H9 (cell line): Measurements from ENCODE around the gene CDK5R2. TPM values are rescaled to one million over a fixed set of nuclear protein-coding genes. Genes with fewer than 3 reads are reported as not detected.

ENCODE experiments used
- DNase-seq: peaks from one replicate; pipeline ENCODE4 v3.0.0-alpha.2; 2017
- H2AFZ ChIP-seq: one replicate; pipeline ENCODE4 v1.6.1; 2013; ENCODE audit warnings: mild to moderate bottlenecking, low read length, control low read depth, moderate library complexity
- H2AK5ac ChIP-seq: 2 replicates; pipeline ENCODE4 v1.6.1; 2013; ENCODE audit warnings: low read length, control low read depth, mixed read lengths; ENCODE audit not compliant: insufficient read length
- H2BK120ac ChIP-seq: one replicate; pipeline ENCODE4 v1.6.1; 2013; ENCODE audit warnings: low read depth, mild to moderate bottlenecking, low read length, control low read depth, inconsistent platforms; ENCODE audit not compliant: poor library complexity, severe bottlenecking
- H2BK12ac ChIP-seq: 2 replicates; pipeline ENCODE4 v1.6.1; 2013; ENCODE audit warnings: low read length, control low read depth, mixed read lengths, low read depth; ENCODE audit not compliant: insufficient read length
- H2BK15ac ChIP-seq: 2 replicates; pipeline ENCODE4 v1.6.1; 2013; ENCODE audit warnings: low read depth, low read length, control low read depth
- H2BK20ac ChIP-seq: one replicate; pipeline ENCODE4 v1.6.1; 2013; ENCODE audit warnings: low read depth, mild to moderate bottlenecking, low read length, control low read depth, inconsistent platforms; ENCODE audit not compliant: poor library complexity, severe bottlenecking
- H2BK5ac ChIP-seq: 2 replicates; pipeline ENCODE4 v1.6.1; 2013; ENCODE audit warnings: low read length, control low read depth, mixed read lengths; ENCODE audit not compliant: insufficient read length
- H3K14ac ChIP-seq: 2 replicates; pipeline ENCODE4 v1.6.1; 2013; ENCODE audit warnings: low read length, control low read depth; ENCODE audit not compliant: insufficient read depth
- H3K18ac ChIP-seq: 2 replicates; pipeline ENCODE4 v1.6.1; 2013; ENCODE audit warnings: low read depth, mild to moderate bottlenecking, mixed read lengths, low read length, control low read depth; ENCODE audit not compliant: insufficient read length
- H3K23ac ChIP-seq: 2 replicates; pipeline ENCODE4 v1.6.1; 2013; ENCODE audit warnings: low read length, control low read depth, mixed read lengths, low read depth; ENCODE audit not compliant: insufficient read length
- H3K23me2 ChIP-seq: 2 replicates; pipeline ENCODE4 v1.6.1; 2013; ENCODE audit warnings: low read depth, mild to moderate bottlenecking, mixed read lengths, low read length, control low read depth; ENCODE audit not compliant: insufficient read length, poor library complexity, severe bottlenecking
- H3K27ac ChIP-seq: 2 replicates; pipeline ENCODE4 v1.5.1; 2013; ENCODE audit warnings: low read length, control low read depth, mixed read lengths, low read depth; ENCODE audit not compliant: insufficient read length
- H3K27me3 ChIP-seq: 2 replicates; pipeline ENCODE4 v1.6.1; 2013; ENCODE audit warnings: low read length, control low read depth, inconsistent platforms; ENCODE audit not compliant: insufficient read depth
- H3K4ac ChIP-seq: 2 replicates; pipeline ENCODE4 v1.6.1; 2013; ENCODE audit warnings: low read depth, mild to moderate bottlenecking, control low read depth, inconsistent platforms, low read length, moderate library complexity
- H3K4me1 ChIP-seq: 2 replicates; pipeline ENCODE4 v1.6.1; 2013; ENCODE audit warnings: low read length, control low read depth, inconsistent platforms; ENCODE audit not compliant: insufficient read depth
- H3K4me2 ChIP-seq: 2 replicates; pipeline ENCODE4 v1.6.1; 2013; ENCODE audit warnings: low read length, control low read depth, mixed read lengths; ENCODE audit not compliant: insufficient read length, insufficient read depth
- H3K56ac ChIP-seq: 2 replicates; pipeline ENCODE4 v1.6.1; 2013; ENCODE audit warnings: low read depth, mild to moderate bottlenecking, mixed read lengths, low read length, control low read depth; ENCODE audit not compliant: insufficient read length
- H3K79me1 ChIP-seq: 2 replicates; pipeline ENCODE4 v1.6.1; 2013; ENCODE audit warnings: low read depth, mild to moderate bottlenecking, moderate library complexity, low read length, control low read depth, inconsistent platforms; ENCODE audit not compliant: insufficient read depth, poor library complexity, severe bottlenecking
- H3K79me2 ChIP-seq: 2 replicates; pipeline ENCODE4 v1.6.1; 2013; ENCODE audit warnings: low read length, control low read depth, inconsistent platforms; ENCODE audit not compliant: insufficient read depth
- H3K9ac ChIP-seq: 2 replicates; pipeline ENCODE4 v1.6.1; 2013; ENCODE audit warnings: low read length, control low read depth, mixed read lengths; ENCODE audit not compliant: insufficient read length; ENCODE audit errors: extremely low read depth
- H3K9me3 ChIP-seq: one replicate; pipeline ENCODE4 v1.6.1; 2013; ENCODE audit warnings: low read depth, low read length, inconsistent platforms; ENCODE audit not compliant: control insufficient read depth
- H3T11ph ChIP-seq: one replicate; pipeline ENCODE4 v1.6.1; 2013; ENCODE audit warnings: mild to moderate bottlenecking, low read length, control low read depth, inconsistent platforms
- H4K20me1 ChIP-seq: one replicate; pipeline ENCODE4 v1.6.1; 2013; ENCODE audit not compliant: control insufficient read depth, insufficient read length, insufficient read depth
- H4K5ac ChIP-seq: 2 replicates; pipeline ENCODE4 v1.6.1; 2013; ENCODE audit warnings: low read depth, mild to moderate bottlenecking, mixed read lengths, low read length, control low read depth; ENCODE audit not compliant: insufficient read length
- H4K8ac ChIP-seq: replicated peaks from 2 replicates; pipeline ENCODE4 v1.6.1; 2013; ENCODE audit warnings: low read length, control low read depth, mixed read lengths, low read depth; ENCODE audit not compliant: insufficient read length
- H4K91ac ChIP-seq: 2 replicates; pipeline ENCODE4 v1.6.1; 2013; ENCODE audit warnings: low read depth, mild to moderate bottlenecking, moderate library complexity, mixed read lengths, low read length, control low read depth; ENCODE audit not compliant: insufficient read length
- H3K27ac Mint-ChIP-seq, 3 experiments: 2 replicates in 2 of 3; 3 replicates in 1 of 3; pipeline ENCODE4 v1.8.0; 2020 to 2021; ENCODE audit warnings: mixed read lengths in 3 of 3, mild to moderate bottlenecking in 1 of 3, moderate library complexity in 1 of 3
- H3K27me3 Mint-ChIP-seq: 2 replicates; pipeline ENCODE4 v1.8.0; 2021; ENCODE audit warnings: low read depth, mild to moderate bottlenecking, moderate library complexity, mixed read lengths
- H3K36me3 Mint-ChIP-seq, 3 experiments: 2 replicates in 2 of 3; 3 replicates in 1 of 3; pipeline ENCODE4 v1.8.0; 2020 to 2021; ENCODE audit warnings: low read depth in 3 of 3, mixed read lengths in 3 of 3; ENCODE audit not compliant: insufficient read depth in 1 of 3
- H3K4me1 Mint-ChIP-seq, 2 experiments: 2 replicates each; pipeline ENCODE4 v1.8.0; 2020; ENCODE audit warnings: mixed read lengths in 2 of 2
- H3K4me3 Mint-ChIP-seq, 2 experiments: 2 replicates in 1 of 2; 3 replicates in 1 of 2; pipeline ENCODE4 v1.8.0; 2020 to 2021; ENCODE audit warnings: mild to moderate bottlenecking in 2 of 2, mixed read lengths in 2 of 2, moderate library complexity in 1 of 2
- H3K9me3 Mint-ChIP-seq, 2 experiments: 2 replicates in 1 of 2; 3 replicates in 1 of 2; pipeline ENCODE4 v1.8.0; 2020; ENCODE audit warnings: mild to moderate bottlenecking in 2 of 2, mixed read lengths in 2 of 2, moderate library complexity in 1 of 2
- WGBS: extraction: QIAGEN DNeasy Blood & Tissue Kit; methylation state at CpG from one replicate; pipeline ENCODE4 v1.1.7; 2013; ENCODE audit warnings: missing lambda C conversion rate, low lambda C conversion rate, mixed read lengths; ENCODE audit not compliant: insufficient read length; ENCODE audit errors: extremely low coverage; 5-methylcytosine and 5-hydroxymethylcytosine counted together
- total RNA-seq: library from RNA; stranded (reverse); gene quantifications from 2 replicates; pipeline ENCODE4 v1.2.1, GENCODE V29; 2021
- TF ChIP-seq, protein P1 (sequence below): fragments of 200-600 bp; sonication (generic); conservative IDR thresholded peaks from 3 replicates; pipeline ENCODE4 v1.8.0; 2021; ENCODE audit warnings: antibody characterized with exemption, mild to moderate bottlenecking

The CDK5R2 gene
- total RNA-seq, 1 experiment from 2014 or later = 0.26 TPM

DNA sequence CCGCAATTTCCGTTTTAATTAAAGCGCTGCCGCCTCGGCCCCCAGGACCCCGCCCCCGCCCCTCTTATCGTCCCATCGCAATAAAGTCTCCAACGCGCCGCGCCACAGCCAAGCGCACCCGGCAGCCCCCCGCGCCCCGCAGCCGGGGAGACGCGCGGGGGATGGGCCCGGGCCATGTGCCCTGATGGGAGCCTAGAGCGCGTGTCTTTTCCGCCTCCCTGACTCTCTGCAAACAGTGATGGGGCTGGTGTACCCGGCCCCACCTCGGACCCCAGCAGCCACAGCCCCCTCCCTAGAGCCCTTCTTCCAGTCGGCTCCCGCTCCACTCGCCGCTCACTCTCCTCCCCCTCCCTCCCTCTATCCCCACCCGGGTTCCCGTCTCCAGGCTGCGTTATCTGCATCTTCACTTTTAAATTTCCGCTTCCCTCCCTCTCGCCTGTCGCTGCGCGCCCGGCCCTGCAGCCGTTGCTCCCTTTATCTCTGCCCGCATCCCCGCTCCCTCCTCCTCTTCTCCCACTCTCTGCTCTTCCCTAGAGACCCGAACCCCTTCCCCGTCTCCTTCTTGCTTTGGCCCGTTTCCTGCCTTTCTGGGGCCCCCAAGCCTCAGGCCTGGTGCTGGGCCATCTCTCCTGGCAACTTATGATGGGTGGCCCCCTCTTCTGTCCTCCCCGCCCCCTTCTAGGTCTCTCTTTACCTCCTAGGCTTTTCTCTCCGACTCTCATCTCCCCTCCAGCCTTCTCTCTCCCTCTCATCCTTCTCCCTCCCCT is 26.0 kb downstream of the CDK5R2 start:
- no CpG with 5 or more reads among the region's 49 CpGs for WGBS
- Mint-ChIP-seq H3K4me1 (peaks cover 10 to 26% of the 10 kb centered on the region in 2 experiments), H3K9me3 (peaks cover 2 to 6% of the 10 kb centered on the region in 2 experiments; a peak in 2 of 5 replicates), H3K4me3 (peak overlapping the region; percentile 22 to 78), H3K27me3 (peaks cover 100% of the 10 kb centered on the region), H3K27ac (no peak overlapping the region), H3K36me3 (peaks cover 0 to 3% (median 0%) of the 10 kb centered on the region in 3 experiments; a peak in 1 of 7 replicates)
- no peaks in the 10 kb centered on the region for H3K79me2 ChIP-seq
- no peak overlapping the region for H2BK12ac ChIP-seq
- H2AFZ ChIP-seq = no peak overlapping the region
- peak overlapping the region; percentile 39 for H3K4me2 ChIP-seq
- peak; percentile 76 for DNase-seq
- H4K20me1 ChIP-seq = no peaks in the 10 kb centered on the region
- H3K4ac ChIP-seq = no peak overlapping the region
- peaks cover 91% of the 10 kb centered on the region for H3K27me3 ChIP-seq
- TF ChIP-seq, protein P1, sequence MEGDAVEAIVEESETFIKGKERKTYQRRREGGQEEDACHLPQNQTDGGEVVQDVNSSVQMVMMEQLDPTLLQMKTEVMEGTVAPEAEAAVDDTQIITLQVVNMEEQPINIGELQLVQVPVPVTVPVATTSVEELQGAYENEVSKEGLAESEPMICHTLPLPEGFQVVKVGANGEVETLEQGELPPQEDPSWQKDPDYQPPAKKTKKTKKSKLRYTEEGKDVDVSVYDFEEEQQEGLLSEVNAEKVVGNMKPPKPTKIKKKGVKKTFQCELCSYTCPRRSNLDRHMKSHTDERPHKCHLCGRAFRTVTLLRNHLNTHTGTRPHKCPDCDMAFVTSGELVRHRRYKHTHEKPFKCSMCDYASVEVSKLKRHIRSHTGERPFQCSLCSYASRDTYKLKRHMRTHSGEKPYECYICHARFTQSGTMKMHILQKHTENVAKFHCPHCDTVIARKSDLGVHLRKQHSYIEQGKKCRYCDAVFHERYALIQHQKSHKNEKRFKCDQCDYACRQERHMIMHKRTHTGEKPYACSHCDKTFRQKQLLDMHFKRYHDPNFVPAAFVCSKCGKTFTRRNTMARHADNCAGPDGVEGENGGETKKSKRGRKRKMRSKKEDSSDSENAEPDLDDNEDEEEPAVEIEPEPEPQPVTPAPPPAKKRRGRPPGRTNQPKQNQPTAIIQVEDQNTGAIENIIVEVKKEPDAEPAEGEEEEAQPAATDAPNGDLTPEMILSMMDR = no peak
- H4K91ac ChIP-seq = no peak overlapping the region
- no peak overlapping the region for H3K27ac ChIP-seq
- no peak overlapping the region for H3T11ph ChIP-seq
- H3K4me1 ChIP-seq = no peaks in the 10 kb centered on the region; the same call in 1 of the 2 replicates
- no peak overlapping the region for H4K8ac ChIP-seq
- no peak overlapping the region for H3K56ac ChIP-seq
- no peak overlapping the region for H3K9ac ChIP-seq
- no peak overlapping the region for H2BK5ac ChIP-seq
- H3K23me2 ChIP-seq = peaks cover 16% of the 10 kb centered on the region
- H3K23ac ChIP-seq = no peak overlapping the region
- H2AK5ac ChIP-seq = no peak overlapping the region
- no peak overlapping the region for H4K5ac ChIP-seq
- H2BK120ac ChIP-seq = no peak overlapping the region
- H3K79me1 ChIP-seq = no peaks in the 10 kb centered on the region
- no peak overlapping the region for H2BK15ac ChIP-seq
- H3K9me3 ChIP-seq = no peaks in the 10 kb centered on the region
- H3K14ac ChIP-seq = no peak overlapping the region
- no peak overlapping the region for H2BK20ac ChIP-seq
- H3K18ac ChIP-seq = no peak overlapping the region
